ENCODE results near the gene ABCC1. TPM values are rescaled to one million over a fixed set of nuclear protein-coding genes. Genes with fewer than 3 reads are reported as not detected.

ABCC1 gene
- total RNA-seq, 1 experiment from 2014 or later: 23.6 TPM

DNA sequence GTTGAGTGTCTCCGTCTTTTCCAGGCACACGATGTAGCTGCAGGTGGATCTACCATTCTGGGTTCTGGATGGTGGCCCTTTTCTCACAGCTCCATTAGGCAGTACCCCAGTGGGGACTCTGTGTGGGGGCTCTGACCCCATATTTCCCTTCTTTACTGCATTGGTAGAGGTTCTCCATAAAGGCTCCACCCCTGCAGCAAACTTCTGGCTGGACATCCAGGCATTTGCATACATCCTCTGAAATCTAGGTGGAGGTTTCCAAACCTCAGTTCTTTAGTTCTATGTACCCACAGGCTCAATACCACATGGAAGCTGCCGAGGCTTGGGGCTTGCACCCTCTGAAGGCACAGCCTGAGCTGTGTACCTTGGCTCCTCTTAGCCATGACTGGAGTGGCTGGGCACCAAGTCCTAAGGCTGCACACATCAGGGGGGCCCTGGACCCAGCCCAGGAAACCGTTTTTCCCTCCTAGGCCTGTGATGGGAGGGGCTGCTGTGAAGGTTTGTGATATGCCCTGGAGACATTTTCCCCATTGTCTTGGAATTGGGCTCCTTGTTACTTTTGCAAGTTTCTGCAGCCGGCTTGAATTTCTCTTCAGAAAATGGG lies 14.0 kb downstream of the ABCC1 start:
- Histone ChIP-seq H4K20me1 (ENCODE audit: insufficient read depth, low read depth, low read length) (no peaks in the 10 kb centered on the region), H2AFZ (ENCODE audit: low read length) (no peak overlapping the region), H3K4me2 (ENCODE audit: low read depth, low read length, poor library complexity, severe bottlenecking) (no peak overlapping the region), H3K4me3 (ENCODE audit: low read length) (no peak overlapping the region), H3K9me3 (ENCODE audit: low read length) (peaks cover 10% of the 10 kb centered on the region), H3K9ac (ENCODE audit: low read length) (no peak overlapping the region), H3K27ac (ENCODE audit: low read length) (no peak overlapping the region), H3K9me2 (replicated peaks; ENCODE audit: insufficient read depth, low read length) (no peaks in the 10 kb centered on the region), H3K27me3 (ENCODE audit: low read length) (no peaks in the 10 kb centered on the region), H3K4me1 (ENCODE audit: low read length) (no peaks in the 10 kb centered on the region; the same call in 1 of the 2 replicates), H3K36me3 (ENCODE audit: insufficient read depth, low read length) (peaks cover 23% of the 10 kb centered on the region), H3K79me2 (ENCODE audit: low read length) (peaks cover 98% of the 10 kb centered on the region)
- no peak for DNase-seq

DNA sequence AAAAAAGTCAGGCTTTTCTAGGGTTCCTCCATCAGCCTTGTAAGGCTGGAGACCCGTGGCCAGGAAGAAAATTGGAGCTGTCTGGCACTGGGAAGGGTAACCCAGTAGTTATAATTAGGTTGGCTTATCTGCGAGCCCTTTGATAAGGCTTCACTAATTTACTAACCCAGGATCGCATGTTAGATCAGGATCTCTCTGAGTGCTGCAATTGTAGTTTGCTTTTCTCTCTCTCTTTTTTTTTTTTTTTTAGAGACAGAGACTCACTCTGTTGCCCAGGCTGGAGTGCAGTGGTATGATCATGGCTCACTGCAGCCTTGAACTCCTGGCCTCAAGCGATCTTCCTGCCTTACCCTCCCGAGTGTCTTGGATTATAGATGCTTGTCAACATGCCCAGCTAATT lies 17.0 kb downstream of the ABCC1 start:
- DNase-seq: no peak
- Histone ChIP-seq H3K4me2 (ENCODE audit: low read depth, low read length, poor library complexity, severe bottlenecking) (no peak overlapping the region), H3K27me3 (ENCODE audit: low read length) (no peaks in the 10 kb centered on the region), H3K9me2 (replicated peaks; ENCODE audit: insufficient read depth, low read length) (no peaks in the 10 kb centered on the region), H3K79me2 (ENCODE audit: low read length) (peaks cover 97% of the 10 kb centered on the region), H2AFZ (ENCODE audit: low read length) (no peak overlapping the region), H3K4me3 (ENCODE audit: low read length) (no peak overlapping the region), H3K4me1 (ENCODE audit: low read length) (no peaks in the 10 kb centered on the region; the same call in 1 of the 2 replicates), H3K9ac (ENCODE audit: low read length) (no peak overlapping the region), H4K20me1 (ENCODE audit: insufficient read depth, low read depth, low read length) (no peaks in the 10 kb centered on the region), H3K36me3 (ENCODE audit: insufficient read depth, low read length) (peaks cover 35% of the 10 kb centered on the region), H3K9me3 (ENCODE audit: low read length) (peaks cover 23% of the 10 kb centered on the region), H3K27ac (ENCODE audit: low read length) (no peak overlapping the region)

GRCh38 chr16:15966836-15967546 lies 17.6 kb downstream of the ABCC1 start:
- Histone ChIP-seq H3K9ac (ENCODE audit: low read length) (no peak overlapping the region), H3K4me2 (ENCODE audit: low read depth, low read length, poor library complexity, severe bottlenecking) (no peak overlapping the region), H3K27ac (ENCODE audit: low read length) (no peak overlapping the region), H4K20me1 (ENCODE audit: insufficient read depth, low read depth, low read length) (no peaks in the 10 kb centered on the region), H3K79me2 (ENCODE audit: low read length) (peaks cover 97% of the 10 kb centered on the region), H3K27me3 (ENCODE audit: low read length) (no peaks in the 10 kb centered on the region), H3K9me3 (ENCODE audit: low read length) (peaks cover 20% of the 10 kb centered on the region), H3K4me3 (ENCODE audit: low read length) (no peak overlapping the region), H3K9me2 (replicated peaks; ENCODE audit: insufficient read depth, low read length) (no peaks in the 10 kb centered on the region), H3K4me1 (ENCODE audit: low read length) (no peaks in the 10 kb centered on the region), H3K36me3 (ENCODE audit: insufficient read depth, low read length) (peaks cover 35% of the 10 kb centered on the region), H2AFZ (ENCODE audit: low read length) (no peak overlapping the region)
- DNase-seq: no peak

- H4K20me1 ChIP-seq (ENCODE audit: insufficient read depth, low read depth, low read length): no peaks in the 10 kb centered on the region
- H3K4me3 ChIP-seq (ENCODE audit: low read length): no peak overlapping the region
- peaks cover 97% of the 10 kb centered on the region for H3K79me2 ChIP-seq (ENCODE audit: low read length)
- no peaks in the 10 kb centered on the region for H3K9me2 ChIP-seq (replicated peaks; ENCODE audit: insufficient read depth, low read length)
- H3K27ac ChIP-seq (ENCODE audit: low read length): no peak overlapping the region
- H3K9me3 ChIP-seq (ENCODE audit: low read length): peaks cover 19% of the 10 kb centered on the region
- DNase-seq: no peak
- no peaks in the 10 kb centered on the region for H3K27me3 ChIP-seq (ENCODE audit: low read length)
- no peaks in the 10 kb centered on the region for H3K4me1 ChIP-seq (ENCODE audit: low read length)
- no peak overlapping the region for H2AFZ ChIP-seq (ENCODE audit: low read length)
- no peak overlapping the region for H3K4me2 ChIP-seq (ENCODE audit: low read depth, low read length, poor library complexity, severe bottlenecking)
- H3K36me3 ChIP-seq (ENCODE audit: insufficient read depth, low read length): peaks cover 33% of the 10 kb centered on the region
- H3K9ac ChIP-seq (ENCODE audit: low read length): no peak overlapping the region
Observed at GRCh38 chr16:15967655-15968315, 18.4 kb downstream of the ABCC1 start.

- DNase-seq: peak; percentile 63
- peaks cover 33% of the 10 kb centered on the region for H3K36me3 ChIP-seq (ENCODE audit: insufficient read depth, low read length)
- H3K79me2 ChIP-seq (ENCODE audit: low read length): peaks cover 98% of the 10 kb centered on the region
- H4K20me1 ChIP-seq (ENCODE audit: insufficient read depth, low read depth, low read length): no peaks in the 10 kb centered on the region
- no peak overlapping the region for H3K4me2 ChIP-seq (ENCODE audit: low read depth, low read length, poor library complexity, severe bottlenecking)
- no peak overlapping the region for H3K27ac ChIP-seq (ENCODE audit: low read length)
- H3K9ac ChIP-seq (ENCODE audit: low read length): no peak overlapping the region
- no peak overlapping the region for H3K4me3 ChIP-seq (ENCODE audit: low read length)
- peaks cover 19% of the 10 kb centered on the region for H3K9me3 ChIP-seq (ENCODE audit: low read length)
- H3K9me2 ChIP-seq (replicated peaks; ENCODE audit: insufficient read depth, low read length): no peaks in the 10 kb centered on the region
- no peak overlapping the region for H2AFZ ChIP-seq (ENCODE audit: low read length)
- H3K27me3 ChIP-seq (ENCODE audit: low read length): no peaks in the 10 kb centered on the region
- H3K4me1 ChIP-seq (ENCODE audit: low read length): no peaks in the 10 kb centered on the region
Observed at GRCh38 chr16:15970202-15970601, 20.8 kb downstream of the ABCC1 start.

DNA sequence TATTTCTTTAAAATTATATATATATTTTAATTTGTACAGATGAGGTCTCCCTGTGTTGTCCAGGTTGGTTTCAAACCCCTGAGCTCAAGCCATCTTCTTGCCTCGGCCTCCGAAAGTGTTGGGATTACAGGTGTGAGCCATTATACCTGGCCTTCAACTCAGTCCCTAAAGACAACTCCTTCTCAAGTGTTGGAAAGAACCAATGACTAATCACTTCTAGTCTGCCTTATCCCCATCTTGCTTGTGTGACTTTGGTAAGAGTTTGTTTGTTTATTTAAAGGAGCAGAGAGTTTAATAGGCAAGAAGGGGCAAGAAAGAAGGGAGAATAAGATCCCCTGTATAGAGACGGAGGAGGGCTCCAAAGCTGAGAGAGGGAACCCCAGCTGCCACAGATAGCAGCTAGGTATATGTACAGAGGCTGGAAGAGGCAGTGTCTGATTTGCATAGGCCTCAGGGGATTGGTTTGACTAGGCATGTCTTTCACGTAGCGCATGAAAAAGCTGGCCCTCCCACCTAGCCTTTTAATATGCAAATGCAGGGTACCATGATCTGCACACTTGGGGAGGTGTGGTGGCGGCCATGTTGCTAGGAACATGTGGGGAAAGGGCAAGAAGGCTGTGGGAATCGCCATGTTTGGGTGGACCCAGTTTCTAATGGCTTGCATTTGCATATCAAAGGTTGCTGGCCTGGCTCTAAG lies 21.5 kb downstream of the ABCC1 start:
- peaks cover 33% of the 10 kb centered on the region for H3K36me3 ChIP-seq (ENCODE audit: insufficient read depth, low read length)
- H3K27me3 ChIP-seq (ENCODE audit: low read length): no peaks in the 10 kb centered on the region
- no peak overlapping the region for H3K4me2 ChIP-seq (ENCODE audit: low read depth, low read length, poor library complexity, severe bottlenecking)
- H3K9me3 ChIP-seq (ENCODE audit: low read length): peaks cover 19% of the 10 kb centered on the region
- no peak overlapping the region for H2AFZ ChIP-seq (ENCODE audit: low read length)
- DNase-seq: no peak
- no peaks in the 10 kb centered on the region for H3K9me2 ChIP-seq (replicated peaks; ENCODE audit: insufficient read depth, low read length)
- H3K79me2 ChIP-seq (ENCODE audit: low read length): peaks cover 98% of the 10 kb centered on the region
- H4K20me1 ChIP-seq (ENCODE audit: insufficient read depth, low read depth, low read length): no peaks in the 10 kb centered on the region
- H3K27ac ChIP-seq (ENCODE audit: low read length): no peak overlapping the region
- H3K9ac ChIP-seq (ENCODE audit: low read length): no peak overlapping the region
- no peak overlapping the region for H3K4me3 ChIP-seq (ENCODE audit: low read length)
- H3K4me1 ChIP-seq (ENCODE audit: low read length): no peaks in the 10 kb centered on the region

DNA sequence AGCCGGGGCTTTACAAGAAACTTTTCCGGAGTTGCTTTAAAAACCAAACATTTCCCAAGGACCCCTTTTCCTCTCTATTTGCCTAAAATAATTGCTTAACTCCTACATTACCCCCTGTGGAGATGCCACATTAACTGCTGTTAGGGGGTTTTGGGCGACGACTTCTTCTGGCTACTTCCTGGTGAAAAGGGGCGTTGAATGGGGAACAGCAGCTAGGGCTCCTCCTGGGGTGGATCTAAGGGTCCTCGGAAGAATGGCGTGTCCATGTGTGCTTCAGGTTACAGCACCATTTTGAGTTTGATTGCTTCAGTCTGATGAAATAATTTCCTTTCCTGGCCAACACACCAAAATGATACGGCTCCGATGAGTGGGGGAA lies 22.0 kb downstream of the ABCC1 start:
- Histone ChIP-seq H3K79me2 (ENCODE audit: low read length) (peaks cover 98% of the 10 kb centered on the region), H3K9ac (ENCODE audit: low read length) (no peak overlapping the region), H3K27me3 (ENCODE audit: low read length) (no peaks in the 10 kb centered on the region), H3K4me3 (ENCODE audit: low read length) (no peak overlapping the region), H3K27ac (ENCODE audit: low read length) (no peak overlapping the region), H4K20me1 (ENCODE audit: insufficient read depth, low read depth, low read length) (no peaks in the 10 kb centered on the region), H3K9me3 (ENCODE audit: low read length) (peaks cover 19% of the 10 kb centered on the region), H2AFZ (ENCODE audit: low read length) (no peak overlapping the region), H3K9me2 (replicated peaks; ENCODE audit: insufficient read depth, low read length) (no peaks in the 10 kb centered on the region), H3K36me3 (ENCODE audit: insufficient read depth, low read length) (peaks cover 37% of the 10 kb centered on the region), H3K4me2 (ENCODE audit: low read depth, low read length, poor library complexity, severe bottlenecking) (no peak overlapping the region), H3K4me1 (ENCODE audit: low read length) (no peaks in the 10 kb centered on the region)
- DNase-seq: no peak

Data from Karpas-422 (cell line).